Measurements from ENCODE around the gene SETBP1. TPM values are rescaled to one million over a fixed set of nuclear protein-coding genes. Genes with fewer than 3 reads are reported as not detected.

Gene SETBP1
- total RNA-seq, 1 donor from 2014 or later, result 25.8 TPM

GRCh38 chr18:44918142-44918476 is 237.4 kb downstream of the SETBP1 start:
- no peak for DNase-seq
- Histone ChIP-seq H3K36me3 (no peaks in the 10 kb centered on the region), H3K4me1 (peaks cover 22% of the 10 kb centered on the region), H3K9me3 (no peaks in the 10 kb centered on the region), H3K4me3 (no peak overlapping the region), H3K27me3 (ENCODE audit: low read depth) (no peaks in the 10 kb centered on the region), H3K27ac (peak overlapping the region; percentile 51)
- no peak for TF ChIP-seq CTCF (IDR thresholded peaks at IDR 0.05)
- intact Hi-C loops (cut with DNase I), result no loop called here
- peak in 1 of 2 donors; percentile 41 for ATAC-seq

GRCh38 chr18:44920441-44920840 is 239.8 kb downstream of the SETBP1 start:
- Histone ChIP-seq H3K27me3 (ENCODE audit: low read depth) (no peaks in the 10 kb centered on the region), H3K9me3 (no peaks in the 10 kb centered on the region), H3K36me3 (no peaks in the 10 kb centered on the region), H3K27ac (no peak overlapping the region), H3K4me1 (peaks cover 22% of the 10 kb centered on the region), H3K4me3 (no peak overlapping the region)
- intact Hi-C loops (cut with DNase I), result no loop called here
- no peak for TF ChIP-seq CTCF (IDR thresholded peaks at IDR 0.05)
- ATAC-seq, result no peak
- DNase-seq, result no peak

- H3K27ac ChIP-seq, result no peak overlapping the region
- no peak for TF ChIP-seq CTCF (IDR thresholded peaks at IDR 0.05)
- peaks cover 9% of the 10 kb centered on the region for H3K4me1 ChIP-seq
- no peaks in the 10 kb centered on the region for H3K9me3 ChIP-seq
- DNase-seq (no peak), ATAC-seq (no peak)
- no peaks in the 10 kb centered on the region for H3K27me3 ChIP-seq (ENCODE audit: low read depth)
- intact Hi-C loops (cut with DNase I), result no loop called here
- no peaks in the 10 kb centered on the region for H3K36me3 ChIP-seq
- H3K4me3 ChIP-seq, result no peak overlapping the region
Observed at GRCh38 chr18:44921974-44922373, 241.3 kb downstream of the SETBP1 start.

GRCh38 chr18:44922968-44923367 is 242.3 kb downstream of the SETBP1 start:
- TF ChIP-seq CTCF (IDR thresholded peaks at IDR 0.05), result no peak
- H3K4me1 ChIP-seq, result no peaks in the 10 kb centered on the region
- H3K9me3 ChIP-seq, result no peaks in the 10 kb centered on the region
- no peaks in the 10 kb centered on the region for H3K27me3 ChIP-seq (ENCODE audit: low read depth)
- H3K4me3 ChIP-seq, result no peak overlapping the region
- DNase-seq, result no peak
- ATAC-seq, result no peak
- H3K36me3 ChIP-seq, result no peaks in the 10 kb centered on the region
- no peak overlapping the region for H3K27ac ChIP-seq
- intact Hi-C loops (cut with DNase I), result no loop called here

- Histone ChIP-seq H3K4me3 (no peak overlapping the region), H3K27me3 (ENCODE audit: low read depth) (no peaks in the 10 kb centered on the region), H3K27ac (no peak overlapping the region), H3K4me1 (no peaks in the 10 kb centered on the region), H3K36me3 (no peaks in the 10 kb centered on the region), H3K9me3 (no peaks in the 10 kb centered on the region)
- no peak for TF ChIP-seq CTCF (IDR thresholded peaks at IDR 0.05)
- ATAC-seq, result no peak
- intact Hi-C loops (cut with DNase I), result no loop called here
- DNase-seq, result no peak
Observed at GRCh38 chr18:44924785-44925499, 244.3 kb downstream of the SETBP1 start.

All from lower lobe of right lung (tissue), 2 donors.